Activated naive CD4-positive, alpha-beta T cell treated with anti-CD3 and anti-CD28 coated beads, Interleukin-2, amount 50 U/mL, for 72 hours (primary cell): Measurements from ENCODE around the gene N4BP2L2. TPM values are rescaled to one million over a fixed set of nuclear protein-coding genes. Genes with fewer than 3 reads are reported as not detected.

ENCODE experiments used
- ATAC-seq, 2 donors: fragments of 150-1000 bp; cut with Tn5 transposase; 2 replicates each; pipeline ENCODE4 v1.10.0; 2021; ENCODE audit warnings: mild to moderate bottlenecking in 2 of 2, moderate library complexity in 2 of 2
- DNase-seq, 2 donors: peaks; one replicate each; pipeline ENCODE4 v3.0.0; 2021 to 2022; ENCODE audit warnings: low spot score in 2 of 2
- H3K27ac Mint-ChIP-seq, 2 donors: one replicate each; pipeline ENCODE4 v1.8.0; 2022; ENCODE audit warnings: mild to moderate bottlenecking in 2 of 2, mixed read lengths in 2 of 2
- H3K36me3 Mint-ChIP-seq, 2 donors: one replicate each; pipeline ENCODE4 v1.8.0; 2022; ENCODE audit warnings: mixed read lengths in 2 of 2
- H3K9me3 Mint-ChIP-seq, 2 donors: one replicate each; pipeline ENCODE4 v1.8.0; 2022; ENCODE audit warnings: mixed read lengths in 2 of 2
- total RNA-seq, 2 donors: library from RNA; stranded (reverse); gene quantifications; one replicate each; pipeline ENCODE4 v1.2.3, GENCODE V29; 2022

Gene N4BP2L2
- total RNA-seq, 2 donors from 2014 or later = 82.1 to 107 TPM

DNA sequence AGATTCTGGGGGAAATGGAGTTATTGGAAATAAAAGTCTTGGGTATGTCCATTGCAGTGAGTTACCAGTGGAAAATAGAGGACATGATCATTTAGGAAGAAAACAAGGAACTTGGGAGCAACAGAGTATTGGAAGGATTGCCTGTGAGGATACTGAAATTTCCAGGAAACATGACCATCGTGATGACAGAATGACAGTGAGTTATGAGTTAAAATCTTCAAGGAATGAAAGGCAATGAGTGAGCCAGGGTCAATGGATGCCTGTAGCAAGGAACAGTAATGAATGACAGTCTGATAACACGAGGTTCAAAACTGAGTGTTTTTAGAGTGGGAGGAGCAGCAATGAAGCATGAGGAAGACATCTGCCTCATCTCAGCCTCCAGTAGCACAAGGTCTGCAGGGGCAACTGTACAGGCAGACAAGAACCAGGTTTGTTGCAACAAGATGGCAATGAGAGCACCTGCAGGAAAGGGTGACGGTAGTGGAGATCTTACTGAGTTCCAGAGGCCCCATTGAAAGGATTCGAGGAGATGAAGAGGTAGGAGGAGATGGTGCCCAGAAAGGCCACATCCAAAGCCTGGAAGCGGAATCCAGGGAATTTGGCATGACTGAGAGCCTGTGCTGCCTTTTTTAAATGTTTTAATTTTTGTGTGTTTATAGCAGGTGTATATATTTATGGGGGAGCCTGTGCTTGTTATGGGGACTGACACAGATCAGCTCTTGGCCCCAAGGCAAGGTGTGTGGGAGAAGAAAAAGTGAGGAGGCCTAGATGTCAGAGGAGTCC lies 154.6 kb downstream of the N4BP2L2 start:
- Mint-ChIP-seq H3K27ac (no peak overlapping the region), H3K36me3 (peaks cover 0 to 8% of the 10 kb centered on the region in 2 donors), H3K9me3 (no peaks in the 10 kb centered on the region)
- ATAC-seq = no peak
- DNase-seq = no peak

Other genes starting within 250 kb of the N4BP2L2 start
- not detected for gene ZAR1L, start 223.4 kb downstream of the N4BP2L2 start, total RNA-seq
- gene BRCA2, start 223.3 kb downstream of the N4BP2L2 start, total RNA-seq = 10 to 100 TPM; 30.8 to 36.1 TPM
- 10 to 100 TPM; 23.4 to 44.9 TPM for gene N4BP2L1, start 110.7 kb downstream of the N4BP2L2 start, total RNA-seq
- gene PDS5B, start 47.7 kb upstream of the N4BP2L2 start, total RNA-seq = 10 to 100 TPM; 53.1 to 62.9 TPM